NAMALWA (cell line): ENCODE measurements around the gene SPHK2.

Experiments used
- DNase-seq: peaks from one replicate; pipeline ENCODE4 v3.0.0-alpha.2; 2015; ENCODE audit warnings: low spot score

The SPHK2 gene

DNA sequence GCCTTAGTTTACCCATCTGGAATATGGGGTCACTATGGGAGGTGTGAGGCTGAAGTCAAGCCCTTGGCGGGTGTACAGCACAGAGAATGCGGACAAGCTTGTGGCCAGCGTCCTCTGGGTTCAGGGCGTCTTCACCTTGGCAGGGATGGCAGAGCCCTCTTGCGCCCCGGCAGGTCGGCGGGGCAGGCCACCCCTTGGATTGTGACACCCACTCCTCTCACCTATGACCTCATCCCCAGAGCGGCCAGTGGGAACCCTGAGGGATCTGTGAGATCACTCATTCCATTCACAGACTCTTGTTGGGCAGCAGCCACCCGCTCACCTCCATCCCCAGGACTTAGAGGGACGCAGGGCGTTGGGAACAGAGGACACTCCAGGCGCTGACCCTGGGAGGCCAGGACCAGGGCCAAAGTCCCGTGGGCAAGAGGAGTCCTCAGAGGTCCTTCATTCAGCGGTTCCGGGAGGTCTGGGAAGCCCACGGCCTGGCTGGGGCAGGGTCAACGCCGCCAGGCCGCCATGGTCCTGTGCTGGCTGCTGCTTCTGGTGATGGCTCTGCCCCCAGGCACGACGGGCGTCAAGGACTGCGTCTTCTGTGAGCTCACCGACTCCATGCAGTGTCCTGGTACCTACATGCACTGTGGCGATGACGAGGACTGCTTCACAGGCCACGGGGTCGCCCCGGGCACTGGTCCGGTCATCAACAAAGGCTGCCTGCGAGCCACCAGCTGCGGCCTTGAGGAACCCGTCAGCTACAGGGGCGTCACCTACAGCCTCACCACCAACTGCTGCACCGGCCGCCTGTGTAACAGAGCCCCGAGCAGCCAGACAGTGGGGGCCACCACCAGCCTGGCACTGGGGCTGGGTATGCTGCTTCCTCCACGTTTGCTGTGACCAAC, 12.6 kb upstream of the SPHK2 start, which contains the start of gene SPACA4:
TSS of gene SPACA4 (plus strand) at position 280 of the 896 bp plus-strand sequence. CDS start at position 517, 237 bp downstream.
- no peak for DNase-seq

DNA sequence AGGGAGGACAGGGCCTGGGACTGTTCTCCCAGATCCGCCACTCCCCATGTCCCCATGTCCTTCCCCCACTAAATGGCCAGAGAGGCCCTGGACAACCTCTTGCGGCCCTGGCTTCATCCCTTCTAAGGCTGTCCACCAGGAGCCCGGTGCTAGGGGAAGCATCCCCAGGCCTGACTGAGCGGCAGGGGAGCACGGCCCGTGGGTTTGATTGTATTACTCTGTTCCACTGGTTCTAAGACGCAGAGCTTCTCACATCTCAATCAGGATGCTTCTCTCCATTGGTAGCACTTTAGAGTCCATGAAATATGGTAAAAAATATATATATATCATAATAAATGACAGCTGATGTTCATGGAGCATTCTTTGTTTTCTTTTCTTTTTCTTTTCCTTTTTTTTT, 11.9 kb upstream of the SPHK2 start:
- no peak for DNase-seq

DNA sequence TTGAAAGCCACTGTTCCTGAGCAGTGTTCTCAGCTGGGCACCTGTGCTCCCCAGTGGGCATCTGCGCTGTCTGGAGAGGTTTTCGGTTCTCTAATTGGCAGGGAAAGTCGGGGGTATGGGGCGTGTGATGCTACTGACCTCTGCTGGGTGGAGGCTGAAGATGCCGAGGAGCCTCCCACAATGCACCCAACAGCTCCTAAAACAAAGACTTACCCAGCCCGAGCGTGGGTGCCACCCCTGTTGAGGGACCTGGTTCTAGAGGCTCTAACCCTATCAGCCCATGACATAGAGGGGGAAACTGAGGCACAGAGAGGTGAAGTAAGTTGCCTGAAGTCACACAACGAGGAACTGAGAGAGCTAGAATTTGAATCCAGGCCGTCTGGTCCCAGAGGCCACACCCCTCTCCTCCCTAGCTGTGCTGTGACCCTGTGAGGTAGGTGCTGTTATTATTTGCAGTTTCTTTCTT, 10.5 kb upstream of the SPHK2 start:
- peak; percentile 87 for DNase-seq

DNA sequence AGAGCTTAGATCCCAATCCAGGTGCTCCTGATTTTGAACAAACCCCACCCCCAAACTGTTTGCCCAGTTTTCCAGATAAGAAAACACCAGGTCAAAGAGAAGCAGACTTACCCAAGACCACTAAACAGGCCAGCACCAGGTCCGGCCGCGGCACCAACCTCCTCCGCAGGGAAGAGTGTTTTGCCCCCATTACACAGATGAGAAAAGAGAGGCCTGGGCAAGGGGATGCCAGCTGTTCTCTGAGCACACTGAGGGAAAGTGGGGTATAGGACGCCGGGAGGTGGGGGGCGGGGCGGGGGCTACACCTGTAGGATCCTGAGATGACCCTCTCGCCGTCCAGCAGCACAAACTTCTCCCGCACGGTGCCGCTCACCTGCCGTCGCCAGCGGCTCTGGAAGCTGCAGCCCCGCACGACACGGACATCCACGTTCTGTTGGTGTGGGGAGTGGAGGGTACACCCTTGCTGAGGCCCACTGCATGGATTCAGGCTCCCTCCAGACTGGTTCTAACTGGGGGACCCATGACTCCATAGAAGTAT, 9.7 kb upstream of the SPHK2 start:
- DNase-seq = no peak

DNA sequence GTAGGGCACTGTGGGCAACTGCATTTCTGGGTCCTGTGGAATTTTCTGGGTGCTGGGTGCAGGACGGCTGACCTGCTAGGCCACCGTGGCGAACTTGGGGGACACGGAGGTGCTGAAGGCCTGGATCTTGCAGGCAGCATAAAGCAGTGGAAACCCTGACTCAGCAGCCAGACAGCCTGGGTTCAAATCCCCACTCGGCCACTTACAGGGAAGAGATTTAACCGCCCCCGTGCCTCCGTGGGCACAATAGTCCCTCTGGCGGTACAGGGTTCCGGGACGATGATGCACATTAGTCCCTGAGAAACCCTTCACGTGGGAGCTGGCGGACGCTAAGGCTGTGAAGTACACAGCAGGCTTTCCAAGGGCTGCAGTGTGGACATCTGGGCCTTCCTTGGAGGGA, 7.4 kb upstream of the SPHK2 start:
- DNase-seq = no peak

GRCh38 chr19:48613024-48613851, 6.1 kb upstream of the SPHK2 start:
- no peak for DNase-seq

- DNase-seq = no peak
These were observed 5.4 kb upstream of the SPHK2 start for GRCh38 chr19:48613852-48614435.

- no peak for DNase-seq
These were observed 4.7 kb upstream of the SPHK2 start, which contains the start of gene FAM83E for GRCh38 chr19:48614436-48615230. FAM83E (minus strand) TSS chr19:48615076; CDS start chr19:48613372, 1,704 bp downstream.

DNA sequence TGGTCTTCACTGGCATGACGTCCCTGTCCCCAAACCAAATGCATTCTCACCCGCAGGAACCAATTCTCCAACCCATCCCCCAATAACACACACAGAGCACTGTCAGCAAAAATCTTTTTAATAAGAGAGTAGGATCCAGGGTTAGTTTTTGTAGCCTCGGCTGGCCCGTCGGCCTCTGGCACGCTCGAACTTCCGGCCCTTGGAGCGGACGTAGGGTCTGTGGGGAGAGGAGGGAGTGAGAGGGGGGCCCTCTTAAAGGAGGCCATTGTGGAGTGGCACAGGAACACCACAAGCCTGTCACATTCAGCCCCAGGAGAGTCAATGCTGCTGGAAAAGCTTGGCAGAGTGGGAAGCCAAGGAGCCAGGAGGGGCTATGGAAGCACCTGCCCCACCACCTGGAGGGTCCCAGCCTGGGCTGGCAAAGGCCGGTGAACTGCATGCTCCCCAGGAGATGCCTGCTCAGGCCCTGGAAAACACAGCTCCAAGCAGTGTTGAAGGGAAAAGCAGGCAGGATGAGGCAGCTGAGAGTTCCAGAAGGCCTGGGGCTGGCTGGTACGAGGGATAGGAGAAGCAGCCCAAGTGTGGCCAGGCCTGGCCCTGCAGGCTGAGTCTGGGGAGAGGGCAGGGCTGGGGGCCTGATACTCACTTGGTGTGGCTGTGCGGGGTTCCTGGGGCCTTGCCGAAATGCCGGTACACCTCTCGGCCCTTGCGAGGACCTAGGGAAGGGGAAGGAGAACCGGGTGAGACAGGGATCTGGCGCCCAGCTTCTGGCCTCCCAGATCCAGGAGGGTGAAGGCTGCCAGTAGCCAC, 3.9 kb upstream of the SPHK2 start:
- no peak for DNase-seq

GRCh38 chr19:48616041-48616436, 3.3 kb upstream of the SPHK2 start:
- DNase-seq = no peak

DNA sequence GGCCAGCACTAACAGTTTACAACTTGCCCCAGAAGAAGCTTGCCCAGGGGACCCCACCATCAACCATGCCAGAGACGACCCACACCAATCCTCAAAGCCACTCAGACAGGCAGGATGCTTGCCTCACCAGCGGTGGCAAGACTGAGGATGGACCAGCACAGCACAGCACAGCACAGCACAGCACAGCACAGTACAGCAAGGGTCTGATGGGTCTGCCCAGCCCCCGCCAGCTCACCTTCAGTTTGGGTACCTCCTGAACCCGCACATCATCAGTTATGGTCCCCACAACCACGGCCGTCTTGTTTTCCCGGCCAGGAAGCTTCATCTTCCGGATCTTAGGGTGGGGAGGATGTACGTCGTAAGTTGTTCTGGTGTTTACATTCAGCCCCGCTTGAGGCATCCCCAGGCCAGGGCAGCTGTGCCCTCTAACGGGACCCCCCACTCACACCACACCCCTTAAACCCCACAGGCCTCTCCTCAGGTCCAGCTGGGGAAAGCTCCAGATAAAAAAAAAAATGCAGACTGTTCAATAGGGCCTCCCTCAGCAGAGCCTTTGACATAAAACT, 2.7 kb upstream of the SPHK2 start:
- no peak for DNase-seq

DNA sequence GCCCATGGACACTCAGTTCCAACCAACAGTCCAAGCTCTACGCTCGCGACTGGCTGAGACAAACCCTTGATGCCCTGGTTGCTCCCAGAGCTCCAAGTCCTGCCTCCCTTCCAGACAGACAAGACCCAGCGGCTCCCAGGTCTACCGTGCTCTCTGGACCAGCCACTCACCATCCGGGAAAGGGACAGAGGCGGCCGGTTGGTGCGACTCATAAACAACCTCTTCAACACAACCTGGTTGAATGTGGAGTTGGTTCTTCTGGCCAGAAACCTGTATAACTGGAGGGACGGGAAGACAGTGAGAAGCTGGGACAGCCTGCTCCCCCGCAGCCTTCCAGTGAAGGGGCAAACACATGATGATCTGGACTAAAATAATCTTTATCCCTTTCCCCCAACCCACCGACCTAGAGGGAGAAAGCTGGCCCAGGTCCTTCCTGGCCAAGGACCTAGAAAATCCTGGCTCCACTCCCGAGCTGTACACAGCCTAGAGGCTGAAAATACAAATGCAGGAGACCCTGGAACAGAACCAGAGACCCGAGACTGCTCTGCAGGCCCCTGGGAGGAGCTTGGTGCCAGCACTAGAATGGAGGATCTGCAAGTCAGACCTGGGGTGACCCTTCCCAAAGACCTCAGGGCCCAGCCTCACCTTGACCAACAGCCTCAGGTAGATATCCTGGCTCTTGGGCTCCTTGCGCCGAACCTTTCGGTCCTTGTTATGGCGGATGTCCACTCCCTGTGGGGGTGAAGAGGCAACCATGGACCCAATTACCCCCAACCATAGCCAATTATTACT, 2.0 kb upstream of the SPHK2 start:
- DNase-seq = no peak

GRCh38 chr19:48618278-48618915, 909 bp upstream of the SPHK2 start:
- DNase-seq = no peak

GRCh38 chr19:48619692-48620585, 633 bp downstream of the SPHK2 start:
- DNase-seq = no peak

GRCh38 chr19:48623556-48624066, 4.3 kb downstream of the SPHK2 start:
- no peak for DNase-seq

GRCh38 chr19:48624067-48624594, 4.8 kb downstream of the SPHK2 start:
- DNase-seq = peak; percentile 98
